HepG2 (cell line): ENCODE measurements around the gene TSGA10IP. TPM values are rescaled to one million over a fixed set of nuclear protein-coding genes. Genes with fewer than 3 reads are reported as not detected.
A peak's percentile ranks its signal among the peaks of the same experiment; 100 is the strongest.

ENCODE experiments used
- CBX2 ChIP-seq, 2 experiments: fragments of 200-600 bp in 1 of 2; sonication (generic); formaldehyde crosslinking in 1 of 2; IDR thresholded peaks; 2 replicates each; pipeline versions ENCODE4 v1.7.0 to v1.8.1; 2018 to 2022; ENCODE audit warnings: low read depth in 2 of 2, low read length in 1 of 2, mild to moderate bottlenecking in 1 of 2, missing genetic modification reagents in 1 of 2
- CHD2 ChIP-seq: IDR thresholded peaks from 2 replicates; pipeline ENCODE4 v1.6.1; 2011; ENCODE audit warnings: low read depth, low read length, improper control_type of control experiment
- MIER2 ChIP-seq: IDR thresholded peaks from 2 replicates; pipeline ENCODE4 v1.6.1; 2016; ENCODE audit warnings: missing biosample characterization, missing genetic modification reagents
- NR1H2 ChIP-seq: sonication (generic); formaldehyde crosslinking; IDR thresholded peaks from 2 replicates; pipeline ENCODE4 v1.8.1; 2022; ENCODE audit warnings: low read depth, missing genetic modification reagents, borderline replicate concordance
- POLR2A ChIP-seq, 2 experiments: IDR thresholded peaks; 2 replicates each; pipeline ENCODE4 v1.6.1; 2011; ENCODE audit warnings: low read depth in 2 of 2, low read length in 2 of 2, mild to moderate bottlenecking in 1 of 2, moderate library complexity in 1 of 2; ENCODE audit not compliant: insufficient read depth in 1 of 2
- ZNF510 ChIP-seq: sonication (generic); formaldehyde crosslinking; IDR thresholded peaks from 2 replicates; pipeline ENCODE4 v1.4.0; 2020; ENCODE audit warnings: low read depth, mild to moderate bottlenecking, missing genetic modification reagents
- ZNF616 ChIP-seq: sonication (generic); formaldehyde crosslinking; IDR thresholded peaks from 2 replicates; pipeline ENCODE4 v1.5.0; 2020; ENCODE audit warnings: low read depth, mild to moderate bottlenecking, missing genetic modification reagents
- ZNF792 ChIP-seq: IDR thresholded peaks from 2 replicates; pipeline ENCODE4 v1.6.1; 2016
- polyA plus RNA-seq, 8 experiments: library from polyadenylated mRNA; depleted of rRNA in 3 of 8; stranded (reverse) in 7 of 8; unstranded in 1 of 8; fragments of >200 nt; fragmentation: Illumina TruSeq in 4 of 8; extraction: Trizol in 4 of 8; gene quantifications; 2 replicates each; pipeline versions ENCODE4 v1.2.1 to v1.2.3, GENCODE V29; 2011 to 2016; ENCODE audit warnings: low read depth in 4 of 8, missing spikeins in 1 of 8, mixed read lengths in 1 of 8; ENCODE audit not compliant: insufficient read depth in 1 of 8
- total RNA-seq, 5 experiments: library from RNA; depleted of rRNA; stranded (reverse); fragments of >200 nt; fragmentation: Illumina TruSeq; extraction: Trizol; gene quantifications; 2 replicates each; pipeline ENCODE4 v1.2.3, GENCODE V29; 2016; ENCODE audit warnings: low read depth in 1 of 5
- TF ChIP-seq, protein P1 (sequence below): sonication (generic); formaldehyde crosslinking; IDR thresholded peaks from 2 replicates; pipeline ENCODE4 v1.4.0; 2020; ENCODE audit warnings: mild to moderate bottlenecking, missing genetic modification reagents, borderline replicate concordance
- TF ChIP-seq, protein P2 (sequence below): sonication (generic); formaldehyde crosslinking; IDR thresholded peaks from 2 replicates; pipeline ENCODE4 v1.4.0; 2020; ENCODE audit warnings: missing genetic modification reagents, borderline replicate concordance
- TF ChIP-seq, protein P3 (sequence below): sonication (generic); formaldehyde crosslinking; IDR thresholded peaks from 2 replicates; pipeline ENCODE4 v1.5.1; 2020; ENCODE audit warnings: missing genetic modification reagents, mild to moderate bottlenecking, borderline replicate concordance
- TF ChIP-seq, protein P4 (sequence below): sonication (generic); formaldehyde crosslinking; IDR thresholded peaks from 2 replicates; pipeline ENCODE4 v1.4.0; 2020; ENCODE audit warnings: missing genetic modification reagents
- TF ChIP-seq, protein P5 (sequence below): sonication (generic); formaldehyde crosslinking; IDR thresholded peaks from 2 replicates; pipeline ENCODE4 v1.5.1; 2020; ENCODE audit warnings: mild to moderate bottlenecking, missing genetic modification reagents, borderline replicate concordance
- TF ChIP-seq, protein P6 (sequence below): IDR thresholded peaks from 2 replicates; pipeline ENCODE4 v1.6.1; 2016; ENCODE audit warnings: low read depth, control low read depth

Gene TSGA10IP
- total and polyA plus RNA-seq, 2 of the 13 experiments (the other 11 are each of a cell fraction or from before 2014, with no cell fraction given), result not detected

DNA sequence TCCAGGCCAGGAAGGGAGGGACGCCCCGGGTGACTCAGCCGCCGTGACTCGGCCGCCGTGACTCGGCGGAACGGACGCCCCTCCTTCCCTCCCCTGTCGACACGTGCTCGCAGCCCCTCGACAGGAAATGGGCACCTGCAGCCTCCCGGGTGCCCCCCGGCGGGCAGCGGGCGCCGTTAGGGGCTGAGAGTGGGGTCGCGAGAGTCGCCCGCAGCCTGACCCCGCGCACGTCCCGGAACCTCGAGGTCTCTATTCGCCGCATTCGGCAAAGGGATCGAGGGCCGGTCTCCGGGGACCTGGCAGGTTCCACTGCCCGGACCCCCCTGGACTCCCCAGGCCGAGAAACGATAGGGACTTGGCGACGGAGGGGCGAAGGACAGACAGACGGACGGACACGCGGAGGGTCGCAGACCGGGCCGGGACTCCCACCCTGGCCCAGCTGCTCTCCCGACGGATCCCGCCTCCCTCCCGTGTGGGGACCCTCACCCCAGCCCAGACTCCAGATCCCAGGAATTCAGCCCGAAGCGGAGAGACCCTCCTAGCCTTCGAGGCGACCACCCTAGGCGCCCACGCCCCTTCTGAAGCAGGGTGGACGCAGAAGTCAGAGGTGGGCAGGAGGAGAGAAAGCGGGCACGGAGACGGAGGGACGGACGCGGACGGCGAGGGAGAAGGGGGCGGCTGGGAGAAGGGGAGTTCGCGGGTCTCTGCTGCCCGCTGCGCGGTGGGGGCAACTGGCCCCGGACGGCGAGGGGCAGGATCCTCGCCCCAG lies 45.7 kb upstream of the TSGA10IP start (continued):
- TF ChIP-seq, protein P1, sequence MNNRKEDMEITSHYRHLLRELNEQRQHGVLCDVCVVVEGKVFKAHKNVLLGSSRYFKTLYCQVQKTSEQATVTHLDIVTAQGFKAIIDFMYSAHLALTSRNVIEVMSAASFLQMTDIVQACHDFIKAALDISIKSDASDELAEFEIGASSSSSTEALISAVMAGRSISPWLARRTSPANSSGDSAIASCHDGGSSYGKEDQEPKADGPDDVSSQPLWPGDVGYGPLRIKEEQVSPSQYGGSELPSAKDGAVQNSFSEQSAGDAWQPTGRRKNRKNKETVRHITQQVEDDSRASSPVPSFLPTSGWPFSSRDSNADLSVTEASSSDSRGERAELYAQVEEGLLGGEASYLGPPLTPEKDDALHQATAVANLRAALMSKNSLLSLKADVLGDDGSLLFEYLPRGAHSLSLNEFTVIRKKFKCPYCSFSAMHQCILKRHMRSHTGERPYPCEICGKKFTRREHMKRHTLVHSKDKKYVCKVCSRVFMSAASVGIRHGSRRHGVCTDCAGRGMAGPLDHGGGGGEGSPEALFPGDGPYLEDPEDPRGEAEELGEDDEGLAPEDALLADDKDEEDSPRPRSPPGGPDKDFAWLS (CRISPR knock-in tag), result no peak
- TF ChIP-seq CBX2 (IDR thresholded peaks at IDR 0.05; ENCODE audit: low read depth, low read length) (no peak), CBX2 (CRISPR knock-in tag; IDR thresholded peaks at IDR 0.05; ENCODE audit: low read depth) (no peak; the same call in 1 of the 2 replicates), NR1H2 (CRISPR knock-in tag) (no peak), ZNF616 (CRISPR knock-in tag) (no peak), POLR2A (IDR thresholded peaks at IDR 0.05; ENCODE audit: insufficient read depth in 1 of 2, low read depth in 2 of 2, low read length in 2 of 2) (no peak), CHD2 (0 out of 2 replicates have a peak, but pooled peaks have one; percentile 16), MIER2 (CRISPR knock-in tag) (no peak), ZNF792 (CRISPR knock-in tag) (no peak), ZNF510 (CRISPR knock-in tag) (no peak)
- TF ChIP-seq, protein P2, sequence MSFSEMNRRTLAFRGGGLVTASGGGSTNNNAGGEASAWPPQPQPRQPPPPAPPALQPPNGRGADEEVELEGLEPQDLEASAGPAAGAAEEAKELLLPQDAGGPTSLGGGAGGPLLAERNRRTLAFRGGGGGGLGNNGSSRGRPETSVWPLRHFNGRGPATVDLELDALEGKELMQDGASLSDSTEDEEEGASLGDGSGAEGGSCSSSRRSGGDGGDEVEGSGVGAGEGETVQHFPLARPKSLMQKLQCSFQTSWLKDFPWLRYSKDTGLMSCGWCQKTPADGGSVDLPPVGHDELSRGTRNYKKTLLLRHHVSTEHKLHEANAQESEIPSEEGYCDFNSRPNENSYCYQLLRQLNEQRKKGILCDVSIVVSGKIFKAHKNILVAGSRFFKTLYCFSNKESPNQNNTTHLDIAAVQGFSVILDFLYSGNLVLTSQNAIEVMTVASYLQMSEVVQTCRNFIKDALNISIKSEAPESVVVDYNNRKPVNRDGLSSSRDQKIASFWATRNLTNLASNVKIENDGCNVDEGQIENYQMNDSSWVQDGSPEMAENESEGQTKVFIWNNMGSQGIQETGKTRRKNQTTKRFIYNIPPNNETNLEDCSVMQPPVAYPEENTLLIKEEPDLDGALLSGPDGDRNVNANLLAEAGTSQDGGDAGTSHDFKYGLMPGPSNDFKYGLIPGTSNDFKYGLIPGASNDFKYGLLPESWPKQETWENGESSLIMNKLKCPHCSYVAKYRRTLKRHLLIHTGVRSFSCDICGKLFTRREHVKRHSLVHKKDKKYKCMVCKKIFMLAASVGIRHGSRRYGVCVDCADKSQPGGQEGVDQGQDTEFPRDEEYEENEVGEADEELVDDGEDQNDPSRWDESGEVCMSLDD (CRISPR knock-in tag), result 0 out of 2 replicates have a peak, but pooled peaks have one; percentile 29
- TF ChIP-seq, protein P3, sequence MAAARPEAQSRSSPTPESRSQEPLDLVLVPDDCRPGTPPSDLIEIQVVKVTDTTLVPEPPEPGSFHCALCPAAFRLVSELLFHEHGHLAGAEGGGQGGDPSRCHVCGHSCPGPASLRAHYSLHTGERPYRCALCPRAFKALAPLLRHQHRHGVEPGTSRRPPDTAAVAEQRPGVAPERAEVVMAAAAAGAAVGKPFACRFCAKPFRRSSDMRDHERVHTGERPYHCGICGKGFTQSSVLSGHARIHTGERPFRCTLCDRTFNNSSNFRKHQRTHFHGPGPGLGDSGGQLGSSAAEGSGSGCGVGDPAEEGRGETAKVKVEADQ (CRISPR knock-in tag), result no peak
- TF ChIP-seq, protein P4, sequence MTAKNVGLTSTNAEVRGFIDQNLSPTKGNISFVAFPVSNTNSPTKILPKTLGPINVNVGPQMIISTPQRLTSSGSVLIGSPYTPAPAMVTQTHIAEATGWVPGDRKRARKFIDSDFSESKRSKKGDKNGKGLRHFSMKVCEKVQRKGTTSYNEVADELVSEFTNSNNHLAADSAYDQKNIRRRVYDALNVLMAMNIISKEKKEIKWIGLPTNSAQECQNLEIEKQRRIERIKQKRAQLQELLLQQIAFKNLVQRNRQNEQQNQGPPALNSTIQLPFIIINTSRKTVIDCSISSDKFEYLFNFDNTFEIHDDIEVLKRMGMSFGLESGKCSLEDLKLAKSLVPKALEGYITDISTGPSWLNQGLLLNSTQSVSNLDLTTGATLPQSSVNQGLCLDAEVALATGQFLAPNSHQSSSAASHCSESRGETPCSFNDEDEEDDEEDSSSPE (CRISPR knock-in tag), result peak; percentile 74
- TF ChIP-seq, protein P5, sequence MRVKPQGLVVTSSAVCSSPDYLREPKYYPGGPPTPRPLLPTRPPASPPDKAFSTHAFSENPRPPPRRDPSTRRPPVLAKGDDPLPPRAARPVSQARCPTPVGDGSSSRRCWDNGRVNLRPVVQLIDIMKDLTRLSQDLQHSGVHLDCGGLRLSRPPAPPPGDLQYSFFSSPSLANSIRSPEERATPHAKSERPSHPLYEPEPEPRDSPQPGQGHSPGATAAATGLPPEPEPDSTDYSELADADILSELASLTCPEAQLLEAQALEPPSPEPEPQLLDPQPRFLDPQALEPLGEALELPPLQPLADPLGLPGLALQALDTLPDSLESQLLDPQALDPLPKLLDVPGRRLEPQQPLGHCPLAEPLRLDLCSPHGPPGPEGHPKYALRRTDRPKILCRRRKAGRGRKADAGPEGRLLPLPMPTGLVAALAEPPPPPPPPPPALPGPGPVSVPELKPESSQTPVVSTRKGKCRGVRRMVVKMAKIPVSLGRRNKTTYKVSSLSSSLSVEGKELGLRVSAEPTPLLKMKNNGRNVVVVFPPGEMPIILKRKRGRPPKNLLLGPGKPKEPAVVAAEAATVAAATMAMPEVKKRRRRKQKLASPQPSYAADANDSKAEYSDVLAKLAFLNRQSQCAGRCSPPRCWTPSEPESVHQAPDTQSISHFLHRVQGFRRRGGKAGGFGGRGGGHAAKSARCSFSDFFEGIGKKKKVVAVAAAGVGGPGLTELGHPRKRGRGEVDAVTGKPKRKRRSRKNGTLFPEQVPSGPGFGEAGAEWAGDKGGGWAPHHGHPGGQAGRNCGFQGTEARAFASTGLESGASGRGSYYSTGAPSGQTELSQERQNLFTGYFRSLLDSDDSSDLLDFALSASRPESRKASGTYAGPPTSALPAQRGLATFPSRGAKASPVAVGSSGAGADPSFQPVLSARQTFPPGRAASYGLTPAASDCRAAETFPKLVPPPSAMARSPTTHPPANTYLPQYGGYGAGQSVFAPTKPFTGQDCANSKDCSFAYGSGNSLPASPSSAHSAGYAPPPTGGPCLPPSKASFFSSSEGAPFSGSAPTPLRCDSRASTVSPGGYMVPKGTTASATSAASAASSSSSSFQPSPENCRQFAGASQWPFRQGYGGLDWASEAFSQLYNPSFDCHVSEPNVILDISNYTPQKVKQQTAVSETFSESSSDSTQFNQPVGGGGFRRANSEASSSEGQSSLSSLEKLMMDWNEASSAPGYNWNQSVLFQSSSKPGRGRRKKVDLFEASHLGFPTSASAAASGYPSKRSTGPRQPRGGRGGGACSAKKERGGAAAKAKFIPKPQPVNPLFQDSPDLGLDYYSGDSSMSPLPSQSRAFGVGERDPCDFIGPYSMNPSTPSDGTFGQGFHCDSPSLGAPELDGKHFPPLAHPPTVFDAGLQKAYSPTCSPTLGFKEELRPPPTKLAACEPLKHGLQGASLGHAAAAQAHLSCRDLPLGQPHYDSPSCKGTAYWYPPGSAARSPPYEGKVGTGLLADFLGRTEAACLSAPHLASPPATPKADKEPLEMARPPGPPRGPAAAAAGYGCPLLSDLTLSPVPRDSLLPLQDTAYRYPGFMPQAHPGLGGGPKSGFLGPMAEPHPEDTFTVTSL (CRISPR knock-in tag), result peak; percentile 75; the same call in 1 of the 2 replicates
- TF ChIP-seq, protein P6, sequence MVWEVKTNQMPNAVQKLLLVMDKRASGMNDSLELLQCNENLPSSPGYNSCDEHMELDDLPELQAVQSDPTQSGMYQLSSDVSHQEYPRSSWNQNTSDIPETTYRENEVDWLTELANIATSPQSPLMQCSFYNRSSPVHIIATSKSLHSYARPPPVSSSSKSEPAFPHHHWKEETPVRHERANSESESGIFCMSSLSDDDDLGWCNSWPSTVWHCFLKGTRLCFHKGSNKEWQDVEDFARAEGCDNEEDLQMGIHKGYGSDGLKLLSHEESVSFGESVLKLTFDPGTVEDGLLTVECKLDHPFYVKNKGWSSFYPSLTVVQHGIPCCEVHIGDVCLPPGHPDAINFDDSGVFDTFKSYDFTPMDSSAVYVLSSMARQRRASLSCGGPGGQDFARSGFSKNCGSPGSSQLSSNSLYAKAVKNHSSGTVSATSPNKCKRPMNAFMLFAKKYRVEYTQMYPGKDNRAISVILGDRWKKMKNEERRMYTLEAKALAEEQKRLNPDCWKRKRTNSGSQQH (CRISPR knock-in tag), result no peak
